Astrocyte of the cerebellum (primary cell): ENCODE data around the gene CYSRT1.

Experiments used
- DNase-seq: peaks from one replicate; pipeline ENCODE4 v3.0.0-alpha.2; 2011; ENCODE audit warnings: low read depth
- H3K4me3 ChIP-seq: 2 replicates; pipeline ENCODE4 v1.5.1; 2011; ENCODE audit warnings: mild to moderate bottlenecking, low read depth, low read length, moderate library complexity
- in situ Hi-C: cut with HindIII; loops from 2 replicates; pipeline ENCODE4 v1.10.0; 2017; ENCODE audit warnings: low sequenced_read_pairs
- TF ChIP-seq, protein P1 (sequence below): IDR thresholded peaks from 2 replicates; pipeline ENCODE4 v1.5.1; 2012; ENCODE audit warnings: low read length, low read depth, moderate library complexity, mild to moderate bottlenecking; ENCODE audit errors: missing control alignments

Gene CYSRT1

GRCh38 chr9:137275203-137275587 lies 50.2 kb downstream of the CYSRT1 start:
- DNase-seq, result no peak
- in situ Hi-C loops, result no loop called here
- no peak overlapping the region for H3K4me3 ChIP-seq
- TF ChIP-seq, protein P1, sequence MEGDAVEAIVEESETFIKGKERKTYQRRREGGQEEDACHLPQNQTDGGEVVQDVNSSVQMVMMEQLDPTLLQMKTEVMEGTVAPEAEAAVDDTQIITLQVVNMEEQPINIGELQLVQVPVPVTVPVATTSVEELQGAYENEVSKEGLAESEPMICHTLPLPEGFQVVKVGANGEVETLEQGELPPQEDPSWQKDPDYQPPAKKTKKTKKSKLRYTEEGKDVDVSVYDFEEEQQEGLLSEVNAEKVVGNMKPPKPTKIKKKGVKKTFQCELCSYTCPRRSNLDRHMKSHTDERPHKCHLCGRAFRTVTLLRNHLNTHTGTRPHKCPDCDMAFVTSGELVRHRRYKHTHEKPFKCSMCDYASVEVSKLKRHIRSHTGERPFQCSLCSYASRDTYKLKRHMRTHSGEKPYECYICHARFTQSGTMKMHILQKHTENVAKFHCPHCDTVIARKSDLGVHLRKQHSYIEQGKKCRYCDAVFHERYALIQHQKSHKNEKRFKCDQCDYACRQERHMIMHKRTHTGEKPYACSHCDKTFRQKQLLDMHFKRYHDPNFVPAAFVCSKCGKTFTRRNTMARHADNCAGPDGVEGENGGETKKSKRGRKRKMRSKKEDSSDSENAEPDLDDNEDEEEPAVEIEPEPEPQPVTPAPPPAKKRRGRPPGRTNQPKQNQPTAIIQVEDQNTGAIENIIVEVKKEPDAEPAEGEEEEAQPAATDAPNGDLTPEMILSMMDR, result no peak
